GM20000 (cell line): ENCODE results near the gene CCDC71.

ENCODE experiments used
- DNase-seq: peaks from one replicate; pipeline ENCODE4 v3.0.0; 2012; ENCODE audit warnings: low spot score
- TF ChIP-seq, protein P1 (sequence below): IDR thresholded peaks from 2 replicates; pipeline ENCODE4 v1.5.1; 2012; ENCODE audit warnings: mild to moderate bottlenecking, control low read depth; ENCODE audit errors: extremely low read depth, missing control alignments

The CCDC71 gene

GRCh38 chr3:49170744-49171118 is 4.6 kb upstream of the CCDC71 start:
- TF ChIP-seq, protein P1, sequence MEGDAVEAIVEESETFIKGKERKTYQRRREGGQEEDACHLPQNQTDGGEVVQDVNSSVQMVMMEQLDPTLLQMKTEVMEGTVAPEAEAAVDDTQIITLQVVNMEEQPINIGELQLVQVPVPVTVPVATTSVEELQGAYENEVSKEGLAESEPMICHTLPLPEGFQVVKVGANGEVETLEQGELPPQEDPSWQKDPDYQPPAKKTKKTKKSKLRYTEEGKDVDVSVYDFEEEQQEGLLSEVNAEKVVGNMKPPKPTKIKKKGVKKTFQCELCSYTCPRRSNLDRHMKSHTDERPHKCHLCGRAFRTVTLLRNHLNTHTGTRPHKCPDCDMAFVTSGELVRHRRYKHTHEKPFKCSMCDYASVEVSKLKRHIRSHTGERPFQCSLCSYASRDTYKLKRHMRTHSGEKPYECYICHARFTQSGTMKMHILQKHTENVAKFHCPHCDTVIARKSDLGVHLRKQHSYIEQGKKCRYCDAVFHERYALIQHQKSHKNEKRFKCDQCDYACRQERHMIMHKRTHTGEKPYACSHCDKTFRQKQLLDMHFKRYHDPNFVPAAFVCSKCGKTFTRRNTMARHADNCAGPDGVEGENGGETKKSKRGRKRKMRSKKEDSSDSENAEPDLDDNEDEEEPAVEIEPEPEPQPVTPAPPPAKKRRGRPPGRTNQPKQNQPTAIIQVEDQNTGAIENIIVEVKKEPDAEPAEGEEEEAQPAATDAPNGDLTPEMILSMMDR, result no peak
- DNase-seq, result no peak

DNA sequence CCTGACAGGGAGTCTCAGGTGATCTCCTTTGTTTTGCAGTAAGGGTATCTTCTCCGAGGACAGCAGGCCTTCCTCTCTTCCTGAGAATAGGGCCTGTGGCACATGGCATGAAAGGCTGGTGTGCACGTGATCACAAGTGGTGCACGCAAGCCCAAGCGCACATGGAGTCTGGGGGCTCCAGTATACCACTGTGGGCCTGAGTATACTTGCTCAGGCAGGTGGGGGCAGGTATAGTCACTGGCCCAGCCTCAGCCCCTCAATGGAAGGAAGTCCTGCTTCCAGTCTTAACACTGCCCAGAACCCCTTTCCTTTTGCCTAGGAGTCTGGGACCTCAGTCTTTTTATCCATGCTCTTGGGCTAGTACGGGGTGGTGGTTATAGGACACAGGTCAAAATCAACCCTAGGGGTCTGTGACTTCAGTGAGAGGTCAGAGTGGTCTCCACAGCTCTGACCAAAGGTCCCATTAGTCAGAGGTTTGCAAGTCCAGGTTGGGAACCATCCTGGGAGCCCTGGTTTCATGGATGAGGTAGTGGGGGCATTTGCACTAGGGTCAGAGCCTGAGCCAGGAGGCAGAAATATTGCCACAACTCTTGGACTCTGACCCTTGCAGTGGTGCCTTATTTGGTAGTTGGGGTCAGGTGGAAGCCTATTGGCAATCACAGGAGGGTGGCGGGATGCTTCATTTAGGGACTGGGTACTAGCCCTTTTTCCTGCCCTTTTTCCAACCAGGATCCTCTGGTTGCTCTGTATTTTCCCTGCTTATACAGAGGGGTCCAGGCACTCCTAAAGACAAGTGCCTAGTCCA is 823 bp upstream of the CCDC71 start:
- no peak for DNase-seq
- TF ChIP-seq, protein P1, result no peak

DNA sequence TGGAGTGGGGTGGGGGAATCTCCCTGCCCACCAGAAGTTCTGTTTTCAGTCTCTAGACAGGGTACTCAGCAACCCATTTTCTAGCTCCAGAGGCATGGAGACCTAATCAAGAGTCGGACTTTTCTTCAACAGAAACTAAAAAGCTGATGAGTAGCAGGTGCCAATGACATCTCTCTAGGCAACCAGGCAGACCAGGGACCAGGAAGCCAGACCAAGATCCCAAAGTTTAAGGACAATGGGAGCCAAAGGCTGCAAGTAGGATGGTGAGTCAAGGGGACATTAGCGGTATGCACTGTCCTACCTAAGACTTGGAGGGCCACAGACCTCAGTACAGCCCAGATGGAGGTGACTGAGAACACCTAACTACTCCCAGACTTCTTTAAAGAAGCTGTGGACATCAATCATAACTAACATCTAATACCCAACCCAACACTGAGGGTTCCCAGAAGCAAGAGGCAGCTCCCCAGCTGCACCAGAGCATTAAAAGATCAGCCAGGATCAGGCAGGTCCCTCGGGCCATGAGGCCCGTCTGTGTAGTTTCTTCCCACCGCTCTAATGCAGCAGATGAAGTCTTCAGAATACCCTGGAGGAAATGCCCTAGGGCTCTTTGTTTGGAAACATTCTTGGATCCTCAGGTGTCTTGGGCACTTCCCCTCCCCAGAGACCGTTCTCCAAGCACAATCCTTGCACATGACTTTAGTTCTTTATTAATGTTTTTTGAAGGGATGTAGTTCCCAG is 979 bp downstream of the CCDC71 start:
- TF ChIP-seq, protein P1, result no peak
- no peak for DNase-seq

DNA sequence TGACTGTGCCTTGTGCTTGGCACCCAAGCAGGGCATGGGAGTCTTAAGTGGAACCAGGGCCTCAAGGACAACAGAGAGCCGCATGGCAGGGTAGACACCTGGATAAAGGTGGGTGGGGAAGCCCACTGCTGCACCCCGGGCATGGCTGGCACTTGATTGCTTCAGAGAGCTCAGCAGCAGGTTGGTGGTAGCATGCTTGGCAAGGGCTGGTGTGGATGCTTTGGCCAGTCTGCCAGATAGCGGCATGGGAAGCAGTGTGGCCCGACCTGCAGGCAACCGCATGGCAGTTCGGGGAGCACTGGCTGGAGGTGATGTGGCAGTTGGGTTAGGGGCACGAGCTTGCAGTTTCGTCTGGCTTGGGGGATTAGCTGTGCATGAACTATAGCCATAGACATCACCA is 2.5 kb downstream of the CCDC71 start:
- DNase-seq, result no peak
- TF ChIP-seq, protein P1, result no peak

- TF ChIP-seq, protein P1, result no peak
- no peak for DNase-seq
Observed at GRCh38 chr3:49162751-49163419, 3.2 kb downstream of the CCDC71 start.

DNA sequence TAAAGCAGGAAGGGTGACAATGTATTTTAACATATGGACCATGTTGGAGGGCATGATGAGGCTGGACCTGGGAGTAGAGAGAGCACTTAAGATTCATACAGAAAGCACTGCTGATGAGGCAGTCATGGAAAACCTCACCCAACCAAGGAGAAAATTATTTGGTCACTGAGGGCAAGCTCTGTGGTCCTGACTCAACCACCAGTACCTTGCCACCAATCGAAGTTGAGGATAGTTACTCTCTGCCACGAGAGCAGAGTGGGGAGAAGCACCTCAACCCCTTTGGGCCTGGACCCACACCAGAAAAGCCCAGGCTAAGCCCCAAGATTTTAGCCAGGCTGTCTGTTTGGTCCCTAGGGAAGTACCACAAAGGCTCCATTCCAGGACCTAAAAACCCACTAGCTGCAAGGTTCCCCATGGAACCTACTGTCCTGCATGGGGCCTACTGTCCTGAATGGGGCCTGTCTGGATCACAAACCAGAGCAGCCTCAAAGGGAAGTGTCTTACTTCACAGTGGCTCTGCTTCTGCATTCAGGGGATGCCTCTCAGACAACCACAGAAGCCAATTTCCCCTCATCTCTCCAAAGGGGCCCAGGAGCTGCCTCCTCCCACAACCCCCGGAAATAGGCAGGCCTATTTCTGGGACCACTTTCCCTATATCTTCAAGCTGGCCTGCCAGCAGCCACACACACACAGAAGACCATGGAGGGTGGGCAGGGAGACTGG is 4.2 kb downstream of the CCDC71 start:
- TF ChIP-seq, protein P1, result no peak
- no peak for DNase-seq
